ENCODE results near the gene PHLDA2.

The PHLDA2 gene

GRCh38 chr11:2928605-2929530 lies at the start of gene PHLDA2:
Gene PHLDA2, minus strand, starts transcription at chr11:2929420. Its CDS starts 56 bp downstream, at chr11:2929364.
- peak; percentile 53 for DNase-seq

GRCh38 chr11:2977113-2977512 lies 47.9 kb upstream of the PHLDA2 start:
- DNase-seq = no peak

GRCh38 chr11:2976294-2977063 lies 47.3 kb upstream of the PHLDA2 start:
- DNase-seq = no peak

- DNase-seq = peak; percentile 73
Measured at GRCh38 chr11:2975594-2975993, 46.4 kb upstream of the PHLDA2 start.

GRCh38 chr11:2974272-2974671 lies 45.1 kb upstream of the PHLDA2 start:
- no peak for DNase-seq

GRCh38 chr11:2968341-2968900 lies 39.2 kb upstream of the PHLDA2 start:
- no peak for DNase-seq

GRCh38 chr11:2964782-2965181 lies 35.6 kb upstream of the PHLDA2 start:
- DNase-seq = no peak

- DNase-seq = peak; percentile 90
Measured at GRCh38 chr11:2963761-2964160, 34.5 kb upstream of the PHLDA2 start.

- DNase-seq = no peak
Measured at GRCh38 chr11:2963112-2963754, 34.0 kb upstream of the PHLDA2 start.

GRCh38 chr11:2961080-2961479 lies 31.9 kb upstream of the PHLDA2 start:
- DNase-seq = no peak

GRCh38 chr11:2960139-2960538 lies 30.9 kb upstream of the PHLDA2 start:
- DNase-seq = no peak

GRCh38 chr11:2958251-2958650 lies 29.0 kb upstream of the PHLDA2 start:
- DNase-seq = no peak

GRCh38 chr11:2955906-2956476 lies 26.8 kb upstream of the PHLDA2 start:
- DNase-seq = no peak

GRCh38 chr11:2954263-2954662 lies 25.0 kb upstream of the PHLDA2 start:
- DNase-seq = peak; percentile 32

GRCh38 chr11:2952290-2952689 lies 23.1 kb upstream of the PHLDA2 start:
- no peak for DNase-seq

GRCh38 chr11:2951231-2952110 lies 22.3 kb upstream of the PHLDA2 start:
- no peak for DNase-seq

- no peak for DNase-seq
Measured at GRCh38 chr11:2950825-2951224, 21.6 kb upstream of the PHLDA2 start.

- DNase-seq = no peak
Measured at GRCh38 chr11:2949920-2950319, 20.7 kb upstream of the PHLDA2 start.

- DNase-seq = no peak
Measured at GRCh38 chr11:2947744-2948143, 18.5 kb upstream of the PHLDA2 start.

GRCh38 chr11:2945757-2946287 lies 16.6 kb upstream of the PHLDA2 start:
- no peak for DNase-seq

GRCh38 chr11:2945031-2945756 lies 16.0 kb upstream of the PHLDA2 start:
- DNase-seq = peak; percentile 44
